Esophagus mucosa (tissue), 1 donor: ENCODE results near the gene A1BG. TPM values are rescaled to one million over a fixed set of nuclear protein-coding genes. Genes with fewer than 3 reads are reported as not detected.

Experiments
- total RNA-seq: library from RNA; stranded (reverse); gene quantifications from one replicate; pipeline ENCODE4 v1.2.4, GENCODE V29; 2023
- donor health status: DM: yes; HTN: yes; CAD: no.

The A1BG gene
- total RNA-seq, 1 donor from 2014 or later, result 3.5 TPM

Other genes starting within 250 kb of the A1BG start
- 2.9 TPM for gene ZNF329, start 202.7 kb downstream of the A1BG start, total RNA-seq
- 19.5 TPM for gene ZNF274, start 170.4 kb downstream of the A1BG start, total RNA-seq
- gene ZNF544, start 124.6 kb downstream of the A1BG start, total RNA-seq, result 20.0 TPM
- 2.9 TPM for gene ZNF8, start 74.5 kb downstream of the A1BG start, total RNA-seq
- 18.6 TPM for gene ERVK3-1, start 48.1 kb downstream of the A1BG start, total RNA-seq
- 2.5 TPM for gene ZSCAN22, start 26.5 kb downstream of the A1BG start, total RNA-seq
- 1.1 TPM for gene ZNF497, start 9.3 kb upstream of the A1BG start, total RNA-seq
- 2.7 TPM for gene ZNF837, start 27.5 kb upstream of the A1BG start, total RNA-seq
- gene RPS5, start 33.8 kb upstream of the A1BG start, total RNA-seq, result 1,223 TPM
- gene RNF225, start 42.2 kb upstream of the A1BG start, total RNA-seq, result 14.7 TPM
- 6.5 TPM for gene ZNF584, start 55.2 kb upstream of the A1BG start, total RNA-seq
- 1.0 TPM for gene ZNF132, start 86.7 kb upstream of the A1BG start, total RNA-seq
- 6.0 TPM for gene ZNF324B, start 98.1 kb upstream of the A1BG start, total RNA-seq
- 9.2 TPM for gene ZNF324, start 113.6 kb upstream of the A1BG start, total RNA-seq
- gene ZNF446, start 122.9 kb upstream of the A1BG start, total RNA-seq, result 4.7 TPM
- 6.4 TPM for gene SLC27A5, start 158.5 kb upstream of the A1BG start, total RNA-seq
- 8.0 TPM for gene ZBTB45, start 166.3 kb upstream of the A1BG start, total RNA-seq
- 204 TPM for gene TRIM28, start 190.6 kb upstream of the A1BG start, total RNA-seq
- 98.8 TPM for gene CHMP2A, start 201.6 kb upstream of the A1BG start, total RNA-seq
- 52.8 TPM for gene UBE2M, start 205.1 kb upstream of the A1BG start, total RNA-seq
- gene MZF1, start 219.8 kb upstream of the A1BG start, total RNA-seq, result 9.4 TPM